ENCODE results near the gene DCAF4L1.
A peak's percentile ranks its signal among the peaks of the same experiment; 100 is the strongest.

The DCAF4L1 gene

GRCh38 chr4:41989994-41990364, 8.4 kb downstream of the DCAF4L1 start:
- DNase-seq (ENCODE audit: low read depth in 2 of 2, low spot score in 1 of 2), result no peak

GRCh38 chr4:41990365-41991111, 9.0 kb downstream of the DCAF4L1 start, which contains the start of gene SLC30A9:
Gene SLC30A9 (plus strand): TSS chr4:41990530. CDS start chr4:41990652, 122 bp downstream.
- peak; percentile 80 to 89 for DNase-seq (ENCODE audit: low read depth in 2 of 2, low spot score in 1 of 2)

GRCh38 chr4:41991916-41992767, 10.6 kb downstream of the DCAF4L1 start:
- no peak for DNase-seq (ENCODE audit: low read depth in 2 of 2, low spot score in 1 of 2)

- DNase-seq (ENCODE audit: low read depth in 2 of 2, low spot score in 1 of 2), result no peak
Measured at GRCh38 chr4:41992967-41993857, 11.7 kb downstream of the DCAF4L1 start.

- DNase-seq (ENCODE audit: low read depth in 2 of 2, low spot score in 1 of 2), result no peak
Measured at GRCh38 chr4:41994461-41994985, 13.0 kb downstream of the DCAF4L1 start.

- DNase-seq (ENCODE audit: low read depth in 2 of 2, low spot score in 1 of 2), result no peak
Measured at GRCh38 chr4:41998019-41998418, 16.5 kb downstream of the DCAF4L1 start.

- DNase-seq (ENCODE audit: low read depth in 2 of 2, low spot score in 1 of 2), result no peak
Measured at GRCh38 chr4:41999321-41999720, 17.8 kb downstream of the DCAF4L1 start.

- no peak for DNase-seq (ENCODE audit: low read depth in 2 of 2, low spot score in 1 of 2)
Measured at GRCh38 chr4:42008011-42008786, 26.6 kb downstream of the DCAF4L1 start.

GRCh38 chr4:42015438-42015837, 33.9 kb downstream of the DCAF4L1 start:
- no peak for DNase-seq (ENCODE audit: low read depth in 2 of 2, low spot score in 1 of 2)

- DNase-seq (ENCODE audit: low read depth in 2 of 2, low spot score in 1 of 2), result no peak
Measured at GRCh38 chr4:42018451-42018850, 36.9 kb downstream of the DCAF4L1 start.

Measured in stimulated activated CD8-positive, alpha-beta memory T cell treated with anti-CD3 and anti-CD28 coated beads, Interleukin-4, amount 100 ng/mL, for 1 hour (primary cell).